DMS114 treated with DMSO at 0.1 percent for 48 hours (cell line): ENCODE data around the gene MICAL3.
"Not testable (repeated sequence)": the region's sequence is repeated elsewhere in the genome, so short reads cannot be mapped to it uniquely, and the experiment has no call there.

ENCODE experiments used
- DNase-seq: peaks from one replicate; lab custom pipeline; 2025; ENCODE audit not compliant: unreplicated experiment; lab: John Stamatoyannopoulos, UW

MICAL3 gene

DNA sequence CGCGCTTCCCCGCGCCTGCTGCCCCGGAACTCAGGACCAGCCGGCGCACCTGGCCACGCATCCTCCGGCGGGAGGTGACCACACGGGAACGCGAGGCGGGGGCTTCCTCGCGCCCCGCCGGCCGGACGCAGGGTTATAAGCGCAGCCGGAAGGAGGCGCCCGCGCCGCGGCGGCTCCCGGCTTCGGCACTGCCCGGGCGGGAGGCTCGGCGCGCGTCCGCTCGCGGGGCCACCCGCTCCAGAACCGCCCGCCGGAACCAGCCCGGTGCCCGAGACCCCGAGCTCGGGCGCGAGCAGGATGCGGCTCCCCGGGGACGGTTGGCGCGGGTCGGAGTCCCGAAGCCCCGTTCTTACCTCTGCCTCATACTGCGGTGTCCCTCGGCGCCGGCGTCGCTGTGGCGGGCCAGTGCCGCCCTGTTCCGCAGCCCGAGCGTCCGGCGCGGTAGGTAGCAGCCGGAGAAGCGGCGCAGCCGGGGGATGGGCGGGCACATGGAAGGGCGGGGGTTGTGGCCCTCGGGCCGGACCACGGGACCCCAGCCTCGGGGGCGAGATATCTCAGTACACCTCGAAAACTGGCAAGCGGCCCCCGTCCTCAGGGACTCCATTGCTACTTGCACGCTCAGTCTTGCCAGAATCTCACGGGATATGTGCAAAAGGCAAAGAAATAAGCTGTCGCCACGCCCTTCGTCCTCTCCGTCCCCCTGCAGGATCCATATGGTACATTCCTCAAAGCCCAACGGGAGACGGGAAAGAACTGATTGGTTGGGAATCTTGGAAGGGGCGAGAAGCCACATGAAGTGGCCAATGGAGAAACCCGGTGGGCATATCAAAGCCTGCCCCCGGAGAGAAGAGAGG, 23.1 kb downstream of the MICAL3 start:
- DNase-seq: peak; percentile 94

DNA sequence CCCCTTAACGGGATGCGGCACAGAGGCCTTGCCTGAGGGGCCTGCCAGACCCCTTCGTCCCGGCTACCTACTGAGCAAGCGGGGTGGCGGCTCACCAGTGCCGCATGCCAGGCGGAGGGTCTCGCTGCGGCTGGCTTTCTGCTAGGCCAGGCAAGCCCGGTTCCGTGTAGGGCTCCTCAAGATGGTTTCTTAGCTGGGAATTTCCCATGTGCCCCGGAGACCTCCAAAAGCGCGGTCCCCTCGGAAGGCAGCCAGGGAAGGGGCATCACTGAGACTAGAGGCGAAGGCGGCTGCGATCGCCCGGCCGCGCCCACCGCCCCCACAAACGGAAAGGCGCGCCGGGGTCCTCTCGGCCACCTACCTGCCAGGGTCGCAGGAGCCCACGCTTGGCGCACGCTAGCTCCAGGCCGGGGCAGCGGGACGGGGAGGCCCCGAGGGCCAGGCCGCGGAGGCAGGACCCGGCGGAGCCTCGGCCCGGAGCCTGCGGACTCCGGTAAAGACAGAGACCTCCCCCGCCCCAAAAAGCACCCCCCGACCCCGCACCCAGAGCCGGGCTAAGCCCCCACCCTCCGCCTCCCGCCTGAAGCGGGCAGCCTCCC, 23.8 kb downstream of the MICAL3 start:
- no peak for DNase-seq

DNA sequence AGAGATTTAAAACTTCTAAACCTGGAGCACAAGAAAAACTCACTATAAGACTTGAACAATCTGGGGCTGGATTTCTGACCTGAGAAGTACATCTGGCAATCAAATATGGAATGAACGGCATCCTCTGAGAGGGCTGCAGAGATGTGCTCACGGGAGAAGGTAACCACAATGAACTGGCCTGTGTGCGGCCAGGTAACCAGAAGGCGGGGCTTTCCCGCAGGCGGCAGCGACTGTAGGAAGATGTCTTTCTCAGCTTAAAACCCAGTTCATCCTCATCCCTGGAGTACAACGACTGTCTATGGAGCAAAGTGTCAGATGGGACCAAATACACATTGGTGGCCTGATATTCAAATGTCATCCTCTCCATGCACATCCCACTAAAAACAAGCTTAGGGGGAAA, 24.5 kb downstream of the MICAL3 start:
- no peak for DNase-seq

DNA sequence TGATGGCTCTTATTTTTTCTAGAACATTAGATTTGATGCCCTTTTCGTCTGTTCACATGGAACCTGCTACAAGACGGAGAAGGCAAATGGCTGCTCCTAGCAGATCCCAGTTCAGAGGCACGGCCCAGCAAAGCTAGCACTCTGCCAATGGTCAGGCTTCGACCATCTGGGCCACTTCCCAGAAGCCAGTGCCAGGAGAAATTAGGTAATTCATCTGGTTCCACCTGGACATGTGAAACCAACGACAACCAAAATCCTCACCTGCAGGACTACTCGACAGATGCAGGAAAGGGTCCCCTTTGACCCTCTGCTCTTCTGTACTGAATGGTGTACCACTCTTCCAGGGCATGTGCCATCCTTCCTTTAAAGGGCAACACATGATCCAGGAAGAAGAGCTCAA, 25.4 kb downstream of the MICAL3 start:
- DNase-seq: no peak

DNA sequence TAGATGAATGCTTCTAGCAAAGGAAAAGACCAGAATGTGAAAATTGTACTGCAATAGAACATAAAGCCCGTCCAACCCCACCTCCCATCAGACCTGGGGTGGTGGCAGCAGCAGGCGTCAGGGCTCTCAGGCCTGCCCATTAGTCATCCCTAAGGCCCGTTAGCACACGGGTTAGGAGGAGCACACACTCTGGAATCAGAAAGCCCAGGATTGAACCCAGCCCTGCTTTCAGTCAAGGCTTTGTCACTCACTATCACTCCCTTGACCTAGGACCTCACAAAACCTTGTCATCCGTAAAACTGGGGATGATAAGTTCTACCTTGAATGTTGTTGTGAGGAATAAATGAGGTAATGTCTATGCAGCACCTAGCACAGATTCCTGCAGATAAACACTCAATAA, 26.9 kb downstream of the MICAL3 start:
- no peak for DNase-seq

DNA sequence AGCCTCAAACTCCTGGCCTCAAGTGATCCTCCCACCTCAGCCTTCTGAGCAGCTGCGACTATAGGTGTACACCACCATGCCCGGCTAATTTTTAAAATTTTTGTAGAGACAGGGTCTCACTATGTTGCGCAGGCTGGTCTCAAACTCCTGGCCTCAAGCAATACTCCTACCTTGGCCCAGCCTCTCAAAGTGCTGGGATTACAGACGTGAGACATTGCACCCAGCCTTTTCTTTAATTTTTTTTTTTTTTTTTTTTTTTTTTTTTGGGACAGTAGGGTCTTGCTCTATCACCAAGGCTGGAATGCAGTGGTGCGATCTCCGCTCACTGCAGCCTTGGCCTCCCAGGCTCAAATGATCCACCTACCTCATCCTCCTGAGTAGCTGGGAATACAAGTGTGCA, 29.1 kb downstream of the MICAL3 start:
- not testable (repeated sequence) for DNase-seq

DNA sequence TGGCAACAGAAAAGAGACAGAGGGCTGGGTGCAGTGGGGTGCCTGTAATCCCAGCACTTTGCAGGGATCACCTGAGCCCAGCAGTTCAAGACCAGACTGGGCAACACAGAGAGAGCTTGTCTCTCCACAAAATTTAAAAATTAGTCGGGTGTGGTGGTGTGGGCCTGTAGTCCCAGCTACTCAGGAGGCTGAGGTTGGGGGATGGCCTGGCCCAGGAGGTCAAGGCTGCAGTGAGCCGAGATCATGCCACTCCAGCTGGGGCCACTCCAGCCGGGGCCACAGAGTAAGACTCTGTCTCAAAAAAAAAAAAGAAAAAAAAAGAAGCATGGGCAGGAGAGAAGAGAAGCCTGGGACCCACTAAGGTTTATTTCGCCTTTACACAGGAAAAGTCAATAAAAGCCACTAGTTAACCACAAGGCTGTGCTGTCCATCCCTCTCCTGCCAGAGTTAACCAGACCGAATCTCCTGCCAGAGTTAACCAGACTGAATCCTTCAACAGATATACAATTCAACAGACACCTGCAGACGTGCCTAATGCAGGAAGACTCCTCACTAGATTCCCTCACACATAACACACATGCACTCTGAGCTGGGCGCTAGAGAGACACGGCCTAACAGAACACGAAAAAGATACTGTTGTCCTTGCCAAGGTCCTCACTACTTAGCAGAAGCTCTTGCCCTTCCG, 29.8 kb downstream of the MICAL3 start:
- no peak for DNase-seq

DNA sequence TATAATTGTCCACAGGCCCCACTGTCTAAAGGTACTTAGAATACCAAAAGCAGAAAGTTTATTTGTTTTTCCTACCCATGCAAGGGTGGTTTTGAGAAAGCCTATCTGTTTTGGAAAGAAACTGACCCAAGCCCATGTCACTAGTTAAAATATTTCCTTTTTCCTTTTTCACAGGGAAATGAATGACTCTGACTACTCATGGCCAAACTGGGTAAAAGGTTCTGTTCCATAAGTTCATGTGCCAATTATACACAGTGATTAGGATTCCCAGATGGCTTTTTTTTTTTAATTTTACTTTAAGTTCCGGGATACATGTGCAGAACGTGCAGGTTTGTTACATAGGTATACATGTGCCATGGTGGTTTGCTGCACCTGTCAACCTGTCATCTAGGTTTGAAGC, 31.4 kb downstream of the MICAL3 start:
- not testable (repeated sequence) for DNase-seq

DNA sequence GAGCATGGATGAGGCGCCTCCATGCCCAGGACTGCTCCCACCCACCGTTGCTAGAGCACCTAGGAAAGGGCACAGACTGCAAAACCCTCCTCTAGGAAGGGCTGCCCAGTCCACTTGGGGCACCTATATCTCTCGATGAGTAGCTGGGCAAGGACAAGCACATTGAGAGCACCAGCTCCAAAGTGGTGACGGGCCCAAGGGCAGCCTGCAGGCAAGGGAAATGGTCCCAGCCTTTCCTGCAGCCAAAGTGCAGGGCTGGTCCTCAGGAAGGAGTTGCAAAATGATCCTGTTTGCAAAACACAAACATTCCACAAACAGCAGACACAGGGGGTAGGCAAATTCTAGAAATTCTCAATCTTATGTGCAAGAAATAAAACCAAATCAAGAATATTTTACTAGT, 32.4 kb downstream of the MICAL3 start:
- not testable (repeated sequence) for DNase-seq

DNA sequence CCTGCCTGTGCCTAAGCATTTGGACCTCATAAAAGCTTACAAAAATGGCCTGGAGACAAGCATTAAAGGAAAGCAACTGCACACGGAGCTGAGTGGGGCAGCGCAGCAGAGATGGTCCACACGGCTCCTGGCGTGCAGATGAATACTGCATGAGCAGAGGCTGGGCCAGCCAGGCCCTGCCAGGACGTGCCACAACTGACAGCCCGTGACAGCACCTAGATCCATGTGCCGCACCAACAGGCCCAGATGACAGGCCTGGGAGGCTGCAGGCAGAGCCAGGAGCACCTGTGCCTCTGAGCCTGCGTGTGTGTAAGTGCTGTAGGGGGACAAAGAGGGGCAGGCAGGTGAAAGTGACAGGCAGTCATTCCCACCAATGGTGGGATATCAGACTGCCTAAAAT, 33.4 kb downstream of the MICAL3 start:
- no peak for DNase-seq

DNA sequence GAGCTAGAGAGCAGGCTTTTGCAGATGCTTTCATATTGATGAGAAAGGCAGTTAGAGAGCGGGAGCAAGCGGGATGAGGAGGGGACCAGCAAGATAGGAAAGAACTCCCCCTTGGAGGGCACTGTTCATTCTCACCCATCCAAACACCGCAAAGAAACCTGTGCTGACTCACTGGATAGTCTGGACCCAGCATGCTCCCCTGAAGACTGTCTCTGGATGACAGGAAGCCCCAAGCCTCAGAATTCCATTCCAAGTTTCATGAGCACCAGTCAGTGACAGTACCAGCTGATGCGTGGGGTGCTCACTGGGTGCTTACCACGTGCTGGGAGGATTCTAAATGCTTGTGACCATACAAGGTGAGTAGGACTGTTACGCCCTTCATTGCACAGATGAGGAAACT, 34.2 kb downstream of the MICAL3 start:
- no peak for DNase-seq

DNA sequence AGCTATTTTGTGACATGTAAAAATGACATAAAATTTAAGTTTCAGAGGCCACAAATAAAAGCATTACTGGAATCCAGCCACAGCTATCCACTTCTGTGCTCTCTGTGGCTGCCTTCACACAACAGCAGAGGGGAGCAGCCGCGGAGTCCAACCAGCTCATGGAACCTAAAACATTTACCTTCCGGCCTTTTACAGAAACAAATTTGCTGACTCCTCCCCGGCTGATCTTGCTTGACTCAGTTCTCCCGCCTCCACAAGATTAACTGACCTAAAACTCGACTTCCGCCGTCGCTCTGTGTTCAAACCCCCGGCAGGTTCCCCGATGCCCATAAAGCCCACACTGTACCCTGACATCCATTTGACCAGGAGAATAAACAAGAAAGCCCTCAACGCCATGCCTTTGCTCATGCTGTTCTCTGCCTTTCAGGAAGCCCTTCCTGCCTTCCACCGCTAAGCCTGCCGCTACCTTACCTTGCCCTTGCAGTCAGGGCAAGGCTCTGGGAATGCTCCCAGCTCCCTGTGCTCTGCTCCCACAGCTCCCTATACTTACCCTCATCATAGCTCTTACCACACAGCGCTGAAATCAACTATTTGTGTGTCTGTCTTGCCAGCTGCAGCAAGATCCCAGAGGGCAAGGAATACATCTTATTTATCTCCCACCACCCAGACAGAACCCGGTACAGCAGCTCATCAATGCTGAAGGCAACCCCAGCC, 35.4 kb downstream of the MICAL3 start:
- no peak for DNase-seq

DNA sequence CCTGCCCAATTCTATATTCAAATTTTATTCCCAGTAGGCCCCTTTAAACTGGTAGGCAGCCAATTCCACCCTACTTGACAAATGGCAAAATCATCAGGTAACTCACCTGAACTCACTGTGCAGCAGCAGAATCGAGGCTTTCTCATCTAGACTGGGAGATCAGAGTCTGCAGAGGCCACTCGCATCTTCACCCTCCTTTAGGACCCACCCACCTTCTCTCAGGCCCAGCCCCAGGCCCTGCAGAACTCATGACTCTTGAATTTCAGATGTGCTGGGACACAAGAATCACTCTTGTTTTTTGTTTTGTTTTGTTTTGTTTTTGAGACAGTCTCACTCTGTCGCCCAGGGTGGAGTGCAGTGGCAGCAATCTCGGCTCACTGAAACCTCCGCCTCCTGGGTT, 38.8 kb downstream of the MICAL3 start:
- DNase-seq: no peak

DNA sequence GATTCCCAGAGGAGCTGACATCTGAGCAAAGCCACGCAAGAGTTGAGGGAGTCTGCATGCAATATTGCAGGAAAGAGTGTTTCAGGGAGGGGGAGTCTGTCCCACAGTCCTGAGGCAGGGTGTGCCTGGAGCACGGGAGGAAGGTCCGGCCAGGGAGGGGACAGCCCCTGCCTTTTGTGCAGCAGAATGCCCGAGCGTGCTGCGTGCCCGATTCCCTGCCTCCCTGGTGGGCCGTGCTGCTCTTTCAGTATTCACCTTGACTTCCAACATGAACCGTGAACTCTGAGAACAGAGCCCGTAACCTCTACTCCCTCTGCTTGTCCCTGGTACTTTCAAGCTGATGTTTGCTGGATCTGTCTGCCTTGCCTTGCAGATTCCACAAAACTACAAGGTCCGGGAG, 39.3 kb downstream of the MICAL3 start:
- DNase-seq: not testable (repeated sequence)

DNA sequence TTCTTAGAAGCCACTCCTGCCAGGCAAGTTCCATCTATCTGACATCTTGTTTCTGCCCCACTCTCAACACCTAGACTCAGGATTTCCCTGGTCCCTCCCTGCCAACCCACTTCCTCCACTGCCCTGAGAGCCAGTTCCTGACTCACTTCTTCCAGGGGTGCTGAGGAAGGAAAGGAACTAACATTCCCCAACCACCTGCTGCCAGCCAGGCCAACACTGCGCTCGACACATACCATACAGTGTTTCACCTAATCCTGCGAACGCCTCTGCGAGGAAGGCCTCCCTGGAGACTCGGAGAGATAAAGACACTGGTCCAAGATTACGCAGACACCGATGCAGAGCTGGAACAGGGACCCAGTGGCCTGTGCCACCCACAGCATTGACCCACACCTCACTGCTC, 40.2 kb downstream of the MICAL3 start:
- no peak for DNase-seq

DNA sequence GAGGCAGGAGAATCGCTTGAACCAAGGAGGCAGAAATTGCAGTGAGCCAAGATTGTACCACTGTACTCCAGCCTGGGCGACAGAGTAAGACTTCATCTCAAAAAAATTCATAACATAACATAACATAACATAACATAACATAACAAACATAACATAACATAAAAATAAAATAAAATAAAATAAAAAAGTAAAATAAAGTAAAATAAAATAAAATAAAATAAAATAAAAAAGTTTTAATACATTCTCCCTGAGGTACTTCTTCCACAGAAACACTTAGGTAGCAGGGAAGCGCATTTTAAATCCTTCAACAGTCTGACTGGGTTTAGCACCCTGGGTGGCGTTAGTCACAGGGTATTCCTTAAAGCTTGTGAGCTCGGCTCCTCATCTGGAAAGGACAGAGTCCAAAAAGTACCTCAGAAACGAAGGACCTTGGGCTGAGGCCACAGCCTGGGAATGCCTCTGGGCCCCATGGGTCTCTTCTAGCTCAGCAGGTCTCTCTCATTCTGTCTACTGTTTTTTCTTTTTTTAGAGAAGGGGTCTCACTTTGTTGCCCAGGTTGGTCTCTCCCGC, 41.7 kb downstream of the MICAL3 start:
- DNase-seq: no peak

DNA sequence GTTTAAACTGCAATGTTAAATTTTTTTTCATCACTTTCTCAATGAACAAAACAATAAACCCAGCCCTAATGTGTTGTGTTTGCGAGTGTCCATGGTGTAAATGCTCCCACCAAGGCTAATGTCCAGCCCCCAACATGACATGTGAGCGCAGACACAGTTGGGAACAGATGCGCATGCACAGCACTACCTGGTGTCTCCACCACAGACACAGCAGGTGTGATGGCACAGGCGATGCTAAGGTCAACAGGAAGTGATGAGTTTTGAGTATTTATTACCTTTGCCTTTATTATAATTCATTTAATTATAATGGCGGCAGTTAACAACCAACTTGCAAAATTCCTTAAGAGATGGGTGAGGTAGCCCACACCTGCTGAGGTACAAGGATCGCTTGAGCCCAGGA, 42.9 kb downstream of the MICAL3 start:
- DNase-seq: no peak

DNA sequence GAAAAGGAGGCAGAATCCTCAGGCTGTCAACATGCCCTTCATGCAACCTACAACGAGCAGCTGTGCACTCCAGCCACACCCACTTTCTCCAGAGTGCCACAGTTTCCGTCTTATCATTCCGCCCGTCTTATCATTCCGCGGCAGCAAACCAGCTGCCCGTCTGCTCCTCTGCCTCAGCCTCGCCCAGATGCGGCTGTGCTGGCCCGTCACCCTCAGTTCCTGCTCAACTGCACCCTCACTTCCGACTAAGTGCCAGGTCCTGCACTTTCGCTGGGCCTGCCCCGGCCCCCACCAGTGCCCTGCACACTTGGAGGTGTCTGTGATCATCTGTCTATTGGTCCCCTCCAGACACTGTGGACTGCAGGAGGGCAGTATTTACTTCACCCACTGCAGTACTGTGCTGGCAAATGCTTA, 43.7 kb downstream of the MICAL3 start:
- DNase-seq: no peak

DNA sequence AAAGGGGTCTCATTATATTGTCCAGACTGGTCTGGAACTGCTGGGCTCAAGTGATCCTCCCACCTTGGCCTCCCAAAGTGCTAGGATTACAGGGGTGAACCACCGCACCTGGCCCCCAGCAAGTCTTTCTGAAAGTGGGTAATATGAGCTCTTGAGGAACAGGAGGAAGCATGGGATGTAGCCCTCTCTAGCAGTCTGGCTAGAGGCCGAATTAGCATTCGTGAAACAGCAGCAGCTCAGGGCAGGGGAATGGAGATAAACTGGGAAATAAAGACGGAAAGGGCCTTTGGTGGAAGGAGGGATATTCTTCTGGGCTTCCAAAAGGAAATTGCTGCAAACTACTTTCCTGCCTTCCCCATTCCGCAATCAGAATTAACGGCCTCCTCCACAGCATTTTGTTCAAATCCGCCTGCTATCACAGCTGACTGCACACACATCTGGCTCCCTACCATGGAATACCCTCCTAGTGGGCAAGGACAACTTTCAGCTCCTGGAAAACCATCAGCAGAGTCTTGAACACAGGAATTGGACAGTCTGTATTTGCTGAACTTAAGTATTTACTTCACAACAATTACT, 44.3 kb downstream of the MICAL3 start:
- no peak for DNase-seq

DNA sequence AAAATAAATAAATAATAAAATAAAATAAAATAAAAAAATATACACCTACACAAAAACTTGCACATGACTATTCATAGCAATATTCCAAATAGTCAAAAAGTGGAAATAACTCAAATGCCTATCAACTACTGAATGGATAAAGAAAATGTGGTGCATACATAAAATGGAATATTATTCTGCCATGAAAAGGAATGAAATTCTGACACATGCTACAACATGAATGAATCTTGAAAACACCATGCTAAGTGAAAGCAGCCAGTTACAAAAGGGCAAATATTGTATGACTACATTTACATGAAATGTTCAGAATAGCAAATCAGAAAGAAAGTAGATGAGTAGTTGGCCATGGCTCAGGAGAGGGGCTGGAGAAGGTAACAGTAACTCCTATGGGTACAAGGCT, 46.3 kb downstream of the MICAL3 start:
- no peak for DNase-seq

DNA sequence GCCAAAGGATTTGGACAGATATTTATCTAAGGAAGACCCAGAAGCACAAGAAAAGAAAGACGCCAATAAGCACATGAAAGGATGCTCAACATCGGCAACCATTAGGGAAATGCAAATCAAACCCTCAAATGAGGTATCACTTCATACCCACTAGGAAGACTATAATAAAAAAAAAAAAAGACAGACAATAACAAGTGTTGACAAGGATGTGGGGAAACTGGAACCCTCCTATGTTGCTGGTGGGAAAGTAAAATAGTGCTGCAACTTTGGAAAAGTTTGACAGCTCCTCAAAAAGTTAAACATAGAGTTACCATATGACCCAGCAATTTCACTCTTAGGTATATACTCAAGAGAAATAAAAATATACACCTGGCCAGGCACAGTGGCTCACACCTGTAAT, 47.0 kb downstream of the MICAL3 start:
- DNase-seq: no peak
